HEK293 (cell line): ENCODE results near the gene HSPB2.

Source experiments
- CTCF ChIP-seq: fragments of 450-650 bp; formaldehyde crosslinking; IDR thresholded peaks from 2 replicates; pipeline ENCODE4 v1.5.1; 2016; ENCODE audit warnings: missing biosample characterization, missing genetic modification characterization
- ELK4 ChIP-seq: IDR thresholded peaks from 2 replicates; pipeline ENCODE4 v1.6.1; 2011; ENCODE audit warnings: mild to moderate bottlenecking, low read depth, low read length, borderline replicate concordance
- OVOL3 ChIP-seq: fragments of 450-650 bp; formaldehyde crosslinking; IDR thresholded peaks from 2 replicates; pipeline ENCODE4 v1.5.1; 2016; ENCODE audit warnings: missing biosample characterization, missing genetic modification characterization
- ZBTB21 ChIP-seq: fragments of 450-650 bp; formaldehyde crosslinking; IDR thresholded peaks from 2 replicates; pipeline ENCODE4 v1.5.1; 2017; ENCODE audit warnings: missing biosample characterization, missing genetic modification characterization
- ZNF16 ChIP-seq: fragments of 450-650 bp; formaldehyde crosslinking; IDR thresholded peaks from 2 replicates; pipeline ENCODE4 v1.5.1; 2016; ENCODE audit warnings: low read depth, missing biosample characterization, missing genetic modification characterization
- ZNF18 ChIP-seq: fragments of 450-650 bp; formaldehyde crosslinking; IDR thresholded peaks from 2 replicates; pipeline ENCODE4 v1.5.1; 2016; ENCODE audit warnings: missing biosample characterization, missing genetic modification characterization
- ZNF274 ChIP-seq, 2 experiments: fragments of 200-500 bp in 1 of 2; fragments of 450-650 bp in 1 of 2; sonication (Bioruptor generic) in 1 of 2; formaldehyde crosslinking in 1 of 2; IDR thresholded peaks; 2 replicates each; pipeline versions ENCODE4 v1.5.1 to v1.6.1; 2014 to 2016; ENCODE audit warnings: borderline replicate concordance in 1 of 2, inconsistent platforms in 1 of 2, low read length in 1 of 2, missing biosample characterization in 1 of 2, missing genetic modification characterization in 1 of 2
- ZNF37A ChIP-seq: fragments of 450-650 bp; IDR thresholded peaks from 2 replicates; pipeline ENCODE4 v1.5.1; 2018; ENCODE audit warnings: missing biosample characterization, missing genetic modification characterization

- TF ChIP-seq ZBTB21 (tag by site-specific recombination) = no peak
- no peak for TF ChIP-seq ZNF37A (tag by site-specific recombination)
- no peak for TF ChIP-seq ELK4
- no peak for TF ChIP-seq ZNF274 (IDR thresholded peaks at IDR 0.05; ENCODE audit: low read length)
- no peak for TF ChIP-seq ZNF274 (tag by site-specific recombination; IDR thresholded peaks at IDR 0.05; ENCODE audit: borderline replicate concordance)
- no peak for TF ChIP-seq ZNF16 (tag by site-specific recombination)
- TF ChIP-seq ZNF18 (tag by site-specific recombination) = no peak
- no peak for TF ChIP-seq CTCF (tag by site-specific recombination)
- no peak for TF ChIP-seq OVOL3 (tag by site-specific recombination)
Observed at GRCh38 chr11:111937461-111937769, 24.9 kb downstream of the HSPB2 start.
